ENCODE results near the gene PAPOLA.
"Not testable (repeated sequence)": the region's sequence is repeated elsewhere in the genome, so short reads cannot be mapped to it uniquely, and the experiment has no call there.

PAPOLA gene

GRCh38 chr14:96502621-96503305 is 581 bp downstream of the PAPOLA start:
- in situ Hi-C loops (cut with MboI; ENCODE audit: low sequenced_read_pairs) = no loop called here

- in situ Hi-C loops (cut with MboI; ENCODE audit: low sequenced_read_pairs) = no loop called here
Measured at GRCh38 chr14:96503306-96503679, 1.1 kb downstream of the PAPOLA start.

GRCh38 chr14:96504353-96504752 is 2.2 kb downstream of the PAPOLA start:
- in situ Hi-C loops (cut with MboI; ENCODE audit: low sequenced_read_pairs) = not testable (repeated sequence)

GRCh38 chr14:96507723-96508122 is 5.5 kb downstream of the PAPOLA start:
- in situ Hi-C loops (cut with MboI; ENCODE audit: low sequenced_read_pairs) = no loop called here

GRCh38 chr14:96508900-96509299 is 6.7 kb downstream of the PAPOLA start:
- in situ Hi-C loops (cut with MboI; ENCODE audit: low sequenced_read_pairs) = no loop called here

- in situ Hi-C loops (cut with MboI; ENCODE audit: low sequenced_read_pairs) = no loop called here
Measured at GRCh38 chr14:96509457-96510090, 7.4 kb downstream of the PAPOLA start.

- in situ Hi-C loops (cut with MboI; ENCODE audit: low sequenced_read_pairs) = no loop called here
Measured at GRCh38 chr14:96511146-96511545, 9.0 kb downstream of the PAPOLA start.

GRCh38 chr14:96511667-96512066 is 9.5 kb downstream of the PAPOLA start:
- in situ Hi-C loops (cut with MboI; ENCODE audit: low sequenced_read_pairs) = no loop called here

GRCh38 chr14:96512122-96512521 is 9.9 kb downstream of the PAPOLA start:
- in situ Hi-C loops (cut with MboI; ENCODE audit: low sequenced_read_pairs) = no loop called here

- in situ Hi-C loops (cut with MboI; ENCODE audit: low sequenced_read_pairs) = no loop called here
Measured at GRCh38 chr14:96512602-96513397, 10.6 kb downstream of the PAPOLA start.

- in situ Hi-C loops (cut with MboI; ENCODE audit: low sequenced_read_pairs) = no loop called here
Measured at GRCh38 chr14:96514694-96515093, 12.5 kb downstream of the PAPOLA start.

- in situ Hi-C loops (cut with MboI; ENCODE audit: low sequenced_read_pairs) = no loop called here
Measured at GRCh38 chr14:96515731-96516130, 13.5 kb downstream of the PAPOLA start.

- in situ Hi-C loops (cut with MboI; ENCODE audit: low sequenced_read_pairs) = no loop called here
Measured at GRCh38 chr14:96516351-96516750, 14.2 kb downstream of the PAPOLA start.

- in situ Hi-C loops (cut with MboI; ENCODE audit: low sequenced_read_pairs) = no loop called here
Measured at GRCh38 chr14:96519970-96520369, 17.8 kb downstream of the PAPOLA start.

- in situ Hi-C loops (cut with MboI; ENCODE audit: low sequenced_read_pairs) = no loop called here
Measured at GRCh38 chr14:96525452-96525851, 23.3 kb downstream of the PAPOLA start.

GRCh38 chr14:96532632-96533031 is 30.4 kb downstream of the PAPOLA start:
- in situ Hi-C loops (cut with MboI; ENCODE audit: low sequenced_read_pairs) = no loop called here

- in situ Hi-C loops (cut with MboI; ENCODE audit: low sequenced_read_pairs) = no loop called here
Measured at GRCh38 chr14:96536807-96537206, 34.6 kb downstream of the PAPOLA start.

GRCh38 chr14:96538097-96538989 is 36.2 kb downstream of the PAPOLA start:
- in situ Hi-C loops (cut with MboI; ENCODE audit: low sequenced_read_pairs) = no loop called here

GRCh38 chr14:96538990-96539317 is 36.8 kb downstream of the PAPOLA start:
- in situ Hi-C loops (cut with MboI; ENCODE audit: low sequenced_read_pairs) = no loop called here

GRCh38 chr14:96554315-96554910 is 52.2 kb downstream of the PAPOLA start:
- in situ Hi-C loops (cut with MboI; ENCODE audit: low sequenced_read_pairs) = no loop called here

- in situ Hi-C loops (cut with MboI; ENCODE audit: low sequenced_read_pairs) = no loop called here
Measured at GRCh38 chr14:96559571-96559970, 57.4 kb downstream of the PAPOLA start.

All from HL-60/S4 treated with phorbol 12-myristate 13-acetate at 8.2 ng/mL for 4 days and 3 days (cell line).